GM19467 (cell line): ENCODE results near the gene SNX2.
"Not testable (repeated sequence)": the region's sequence is repeated elsewhere in the genome, so short reads cannot be mapped to it uniquely, and the experiment has no call there.

Experiments
- ATAC-seq: cut with Tn5 transposase; IDR thresholded peaks from one replicate; pipeline ENCODE4 v1.9.1; 2021; ENCODE audit warnings: mild to moderate bottlenecking, moderate library complexity; ENCODE audit not compliant: unreplicated experiment

The SNX2 gene

GRCh38 chr5:122842016-122842580 is 67.2 kb downstream of the SNX2 start:
- ATAC-seq = no peak

GRCh38 chr5:122844136-122844909 is 69.4 kb downstream of the SNX2 start:
- no peak for ATAC-seq

GRCh38 chr5:122844910-122845228 is 70.0 kb downstream of the SNX2 start:
- ATAC-seq = peak; percentile 34

GRCh38 chr5:122845229-122846050 is 70.6 kb downstream of the SNX2 start, which contains the start of gene SNX24:
SNX24 (plus strand) TSS chr5:122845613; CDS start chr5:122845634, 21 bp downstream.
- ATAC-seq = peak; percentile 85

- no peak for ATAC-seq
Observed at GRCh38 chr5:122846051-122846550, 71.2 kb downstream of the SNX2 start.

- ATAC-seq = no peak
Observed at GRCh38 chr5:122847687-122848081, 72.8 kb downstream of the SNX2 start.

- ATAC-seq = no peak
Observed at GRCh38 chr5:122849771-122850170, 74.9 kb downstream of the SNX2 start.

GRCh38 chr5:122857538-122857937 is 82.7 kb downstream of the SNX2 start:
- ATAC-seq = not testable (repeated sequence)

GRCh38 chr5:122858451-122858850 is 83.6 kb downstream of the SNX2 start:
- no peak for ATAC-seq

GRCh38 chr5:122863240-122863639 is 88.4 kb downstream of the SNX2 start:
- no peak for ATAC-seq

- no peak for ATAC-seq
Observed at GRCh38 chr5:122863721-122864120, 88.8 kb downstream of the SNX2 start.

GRCh38 chr5:122864400-122864799 is 89.5 kb downstream of the SNX2 start:
- no peak for ATAC-seq

GRCh38 chr5:122864842-122865241 is 90.0 kb downstream of the SNX2 start:
- no peak for ATAC-seq

- ATAC-seq = no peak
Observed at GRCh38 chr5:122870219-122870856, 95.5 kb downstream of the SNX2 start.

- ATAC-seq = no peak
Observed at GRCh38 chr5:122871661-122872060, 96.8 kb downstream of the SNX2 start.

GRCh38 chr5:122874179-122874875 is 99.4 kb downstream of the SNX2 start:
- no peak for ATAC-seq

GRCh38 chr5:122877518-122877917 is 102.6 kb downstream of the SNX2 start:
- peak; percentile 50 for ATAC-seq

- no peak for ATAC-seq
Observed at GRCh38 chr5:122879076-122879475, 104.2 kb downstream of the SNX2 start.
